H7 (cell line): ENCODE measurements around the gene RAB4A. TPM values are rescaled to one million over a fixed set of nuclear protein-coding genes. Genes with fewer than 3 reads are reported as not detected.

ENCODE experiments used
- DNase-seq: peaks from one replicate; pipeline ENCODE4 v3.0.0; 2012
- H3K27me3 ChIP-seq: 2 replicates; pipeline ENCODE4 v1.6.0; 2011; ENCODE audit warnings: mild to moderate bottlenecking, low read length; ENCODE audit not compliant: control insufficient read depth, insufficient read depth
- H3K36me3 ChIP-seq: replicated peaks from 2 replicates; pipeline ENCODE4 v1.5.1; 2011; ENCODE audit warnings: low read length; ENCODE audit not compliant: control insufficient read depth, insufficient read depth
- H3K4me3 ChIP-seq: 2 replicates; pipeline ENCODE4 v1.5.1; 2011; ENCODE audit warnings: low read depth, mild to moderate bottlenecking, control low read depth, low read length, moderate library complexity; ENCODE audit not compliant: insufficient read depth
- total RNA-seq: library from RNA; depleted of rRNA; stranded (reverse); fragments of >200 nt; shearing (Covaris generic); gene quantifications from 2 replicates; pipeline ENCODE4 v1.2.3, GENCODE V29; 2014

Gene RAB4A
- total RNA-seq, 1 experiment from 2014 or later: 47.0 TPM

GRCh38 chr1:229253151-229253974 is 17.5 kb upstream of the RAB4A start:
- Histone ChIP-seq H3K27me3 (no peaks in the 10 kb centered on the region), H3K36me3 (no peaks in the 10 kb centered on the region), H3K4me3 (no peak overlapping the region; the same call in 1 of the 2 replicates)
- no peak for DNase-seq

GRCh38 chr1:229254910-229255541 is 15.9 kb upstream of the RAB4A start:
- DNase-seq: no peak
- no peaks in the 10 kb centered on the region for H3K27me3 ChIP-seq
- H3K36me3 ChIP-seq: no peaks in the 10 kb centered on the region
- H3K4me3 ChIP-seq: no peak overlapping the region

GRCh38 chr1:229258031-229258756 is 12.7 kb upstream of the RAB4A start:
- Histone ChIP-seq H3K4me3 (no peak overlapping the region), H3K27me3 (no peaks in the 10 kb centered on the region; the same call in 1 of the 2 replicates), H3K36me3 (no peaks in the 10 kb centered on the region)
- peak; percentile 59 for DNase-seq

GRCh38 chr1:229258757-229259060 is 12.2 kb upstream of the RAB4A start:
- no peak overlapping the region for H3K4me3 ChIP-seq
- peak; percentile 35 for DNase-seq
- H3K27me3 ChIP-seq: no peaks in the 10 kb centered on the region; the same call in 1 of the 2 replicates
- no peaks in the 10 kb centered on the region for H3K36me3 ChIP-seq

GRCh38 chr1:229260297-229260696 is 10.6 kb upstream of the RAB4A start:
- Histone ChIP-seq H3K27me3 (no peaks in the 10 kb centered on the region; the same call in 1 of the 2 replicates), H3K36me3 (no peaks in the 10 kb centered on the region), H3K4me3 (no peak overlapping the region)
- no peak for DNase-seq

GRCh38 chr1:229262239-229262638 is 8.7 kb upstream of the RAB4A start:
- Histone ChIP-seq H3K36me3 (no peaks in the 10 kb centered on the region), H3K27me3 (no peaks in the 10 kb centered on the region; the same call in 1 of the 2 replicates), H3K4me3 (no peak overlapping the region)
- DNase-seq: no peak

GRCh38 chr1:229263254-229263653 is 7.7 kb upstream of the RAB4A start:
- no peaks in the 10 kb centered on the region; the same call in 1 of the 2 replicates for H3K27me3 ChIP-seq
- no peaks in the 10 kb centered on the region for H3K36me3 ChIP-seq
- H3K4me3 ChIP-seq: no peak overlapping the region
- no peak for DNase-seq

- no peak overlapping the region for H3K4me3 ChIP-seq
- no peaks in the 10 kb centered on the region for H3K36me3 ChIP-seq
- no peak for DNase-seq
- H3K27me3 ChIP-seq: no peaks in the 10 kb centered on the region; the same call in 1 of the 2 replicates
Observed at GRCh38 chr1:229264068-229264467, 6.8 kb upstream of the RAB4A start.

GRCh38 chr1:229264487-229264886 is 6.4 kb upstream of the RAB4A start:
- DNase-seq: no peak
- no peaks in the 10 kb centered on the region; the same call in 1 of the 2 replicates for H3K36me3 ChIP-seq
- H3K27me3 ChIP-seq: no peaks in the 10 kb centered on the region; the same call in 1 of the 2 replicates
- no peak overlapping the region for H3K4me3 ChIP-seq

- DNase-seq: no peak
- H3K36me3 ChIP-seq: no peaks in the 10 kb centered on the region; the same call in 1 of the 2 replicates
- peaks cover 3% of the 10 kb centered on the region; the same call in 1 of the 2 replicates for H3K27me3 ChIP-seq
- no peak overlapping the region for H3K4me3 ChIP-seq
Observed at GRCh38 chr1:229266274-229266673, 4.6 kb upstream of the RAB4A start.

GRCh38 chr1:229266832-229267500 is 3.9 kb upstream of the RAB4A start:
- no peak overlapping the region for H3K4me3 ChIP-seq
- peaks cover 3% of the 10 kb centered on the region; the same call in 1 of the 2 replicates for H3K27me3 ChIP-seq
- no peaks in the 10 kb centered on the region; the same call in 1 of the 2 replicates for H3K36me3 ChIP-seq
- DNase-seq: no peak

- DNase-seq: no peak
- no peaks in the 10 kb centered on the region; the same call in 1 of the 2 replicates for H3K36me3 ChIP-seq
- H3K27me3 ChIP-seq: peaks cover 3% of the 10 kb centered on the region; the same call in 1 of the 2 replicates
- no peak overlapping the region for H3K4me3 ChIP-seq
Observed at GRCh38 chr1:229268505-229268904, 2.4 kb upstream of the RAB4A start.

- Histone ChIP-seq H3K4me3 (peak overlapping the region; percentile 69), H3K27me3 (peaks cover 3% of the 10 kb centered on the region; the same call in 1 of the 2 replicates), H3K36me3 (no peaks in the 10 kb centered on the region; the same call in 1 of the 2 replicates)
- no peak for DNase-seq
Observed at GRCh38 chr1:229271448-229272159, 693 bp downstream of the RAB4A start.
